Measurements from ENCODE around the gene DUOX1. TPM values are rescaled to one million over a fixed set of nuclear protein-coding genes. Genes with fewer than 3 reads are reported as not detected.
A peak's percentile ranks its signal among the peaks of the same experiment; 100 is the strongest.

The DUOX1 gene
- total and polyA plus RNA-seq, 9 of the 15 experiments (the other 6 are each of a cell fraction or from before 2014, with no cell fraction given), result 0.01 to 0.22 (median 0.01) TPM; not detected in 6

- TF ChIP-seq ZNF324 (CRISPR knock-in tag; IDR thresholded peaks at IDR 0.05), result no peak
- no peak for TF ChIP-seq EP400 (IDR thresholded peaks at IDR 0.05)
- TF ChIP-seq ZNF174 (CRISPR knock-in tag; IDR thresholded peaks at IDR 0.05), result no peak
- TF ChIP-seq BRF1 (IDR thresholded peaks at IDR 0.05; ENCODE audit: borderline replicate concordance, extremely low read depth, insufficient read length), result peak; percentile 59
- TF ChIP-seq EGR1 (conservative IDR thresholded peaks at IDR 0.05), result no peak
- TF ChIP-seq KAT7 (CRISPR knock-in tag; IDR thresholded peaks at IDR 0.05; ENCODE audit: borderline replicate concordance), result no peak
- TF ChIP-seq ARID2 (IDR thresholded peaks at IDR 0.05), result no peak
- TF ChIP-seq ZNF274 (IDR thresholded peaks at IDR 0.05; ENCODE audit: borderline replicate concordance, low read depth, low read length), result no peak
- TF ChIP-seq, protein P1, sequence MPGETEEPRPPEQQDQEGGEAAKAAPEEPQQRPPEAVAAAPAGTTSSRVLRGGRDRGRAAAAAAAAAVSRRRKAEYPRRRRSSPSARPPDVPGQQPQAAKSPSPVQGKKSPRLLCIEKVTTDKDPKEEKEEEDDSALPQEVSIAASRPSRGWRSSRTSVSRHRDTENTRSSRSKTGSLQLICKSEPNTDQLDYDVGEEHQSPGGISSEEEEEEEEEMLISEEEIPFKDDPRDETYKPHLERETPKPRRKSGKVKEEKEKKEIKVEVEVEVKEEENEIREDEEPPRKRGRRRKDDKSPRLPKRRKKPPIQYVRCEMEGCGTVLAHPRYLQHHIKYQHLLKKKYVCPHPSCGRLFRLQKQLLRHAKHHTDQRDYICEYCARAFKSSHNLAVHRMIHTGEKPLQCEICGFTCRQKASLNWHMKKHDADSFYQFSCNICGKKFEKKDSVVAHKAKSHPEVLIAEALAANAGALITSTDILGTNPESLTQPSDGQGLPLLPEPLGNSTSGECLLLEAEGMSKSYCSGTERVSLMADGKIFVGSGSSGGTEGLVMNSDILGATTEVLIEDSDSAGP (CRISPR knock-in tag; IDR thresholded peaks at IDR 0.05), result no peak
- TF ChIP-seq ILF3 (IDR thresholded peaks at IDR 0.05; ENCODE audit: borderline replicate concordance), result 0 out of 2 replicates have a peak, but pooled peaks have one; percentile 19
- no peak for TF ChIP-seq MIER1 (IDR thresholded peaks at IDR 0.05; ENCODE audit: low read depth)
- no peak for TF ChIP-seq ZNF551 (CRISPR knock-in tag; IDR thresholded peaks at IDR 0.05)
- no peak for TF ChIP-seq GTF2E2 (tag; IDR thresholded peaks at IDR 0.05)
- TF ChIP-seq, protein P2, sequence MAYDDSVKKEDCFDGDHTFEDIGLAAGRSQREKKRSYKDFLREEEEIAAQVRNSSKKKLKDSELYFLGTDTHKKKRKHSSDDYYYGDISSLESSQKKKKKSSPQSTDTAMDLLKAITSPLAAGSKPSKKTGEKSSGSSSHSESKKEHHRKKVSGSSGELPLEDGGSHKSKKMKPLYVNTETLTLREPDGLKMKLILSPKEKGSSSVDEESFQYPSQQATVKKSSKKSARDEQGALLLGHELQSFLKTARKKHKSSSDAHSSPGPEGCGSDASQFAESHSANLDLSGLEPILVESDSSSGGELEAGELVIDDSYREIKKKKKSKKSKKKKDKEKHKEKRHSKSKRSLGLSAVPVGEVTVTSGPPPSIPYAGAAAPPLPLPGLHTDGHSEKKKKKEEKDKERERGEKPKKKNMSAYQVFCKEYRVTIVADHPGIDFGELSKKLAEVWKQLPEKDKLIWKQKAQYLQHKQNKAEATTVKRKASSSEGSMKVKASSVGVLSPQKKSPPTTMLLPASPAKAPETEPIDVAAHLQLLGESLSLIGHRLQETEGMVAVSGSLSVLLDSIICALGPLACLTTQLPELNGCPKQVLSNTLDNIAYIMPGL (CRISPR knock-in tag; IDR thresholded peaks at IDR 0.05), result peak; percentile 81; the same call in 1 of the 2 replicates
- no peak for TF ChIP-seq HDAC2 (IDR thresholded peaks at IDR 0.05)
- no peak for TF ChIP-seq KLF1 (tag; IDR thresholded peaks at IDR 0.05)
- TF ChIP-seq, protein P3, sequence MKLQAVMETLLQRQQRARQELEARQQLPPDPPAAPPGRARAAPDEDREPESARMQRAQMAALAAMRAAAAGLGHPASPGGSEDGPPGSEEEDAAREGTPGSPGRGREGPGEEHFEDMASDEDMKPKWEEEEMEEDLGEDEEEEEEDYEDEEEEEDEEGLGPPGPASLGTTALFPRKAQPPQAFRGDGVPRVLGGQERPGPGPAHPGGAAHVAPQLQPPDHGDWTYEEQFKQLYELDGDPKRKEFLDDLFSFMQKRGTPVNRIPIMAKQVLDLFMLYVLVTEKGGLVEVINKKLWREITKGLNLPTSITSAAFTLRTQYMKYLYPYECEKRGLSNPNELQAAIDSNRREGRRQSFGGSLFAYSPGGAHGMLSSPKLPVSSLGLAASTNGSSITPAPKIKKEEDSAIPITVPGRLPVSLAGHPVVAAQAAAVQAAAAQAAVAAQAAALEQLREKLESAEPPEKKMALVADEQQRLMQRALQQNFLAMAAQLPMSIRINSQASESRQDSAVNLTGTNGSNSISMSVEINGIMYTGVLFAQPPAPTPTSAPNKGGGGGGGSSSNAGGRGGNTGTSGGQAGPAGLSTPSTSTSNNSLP (IDR thresholded peaks at IDR 0.05; ENCODE audit: borderline replicate concordance, low read depth, low read length), result no peak
- no peak for TF ChIP-seq SIX5 (IDR thresholded peaks at IDR 0.05; ENCODE audit: borderline replicate concordance in 1 of 2, insufficient read depth in 1 of 2, low read depth in 1 of 2, low read length in 2 of 2)
- TF ChIP-seq ZNF830 (CRISPR knock-in tag; IDR thresholded peaks at IDR 0.05), result no peak
- no peak for TF ChIP-seq NR2F6 (CRISPR knock-in tag; IDR thresholded peaks at IDR 0.05)
- TF ChIP-seq, protein P4, sequence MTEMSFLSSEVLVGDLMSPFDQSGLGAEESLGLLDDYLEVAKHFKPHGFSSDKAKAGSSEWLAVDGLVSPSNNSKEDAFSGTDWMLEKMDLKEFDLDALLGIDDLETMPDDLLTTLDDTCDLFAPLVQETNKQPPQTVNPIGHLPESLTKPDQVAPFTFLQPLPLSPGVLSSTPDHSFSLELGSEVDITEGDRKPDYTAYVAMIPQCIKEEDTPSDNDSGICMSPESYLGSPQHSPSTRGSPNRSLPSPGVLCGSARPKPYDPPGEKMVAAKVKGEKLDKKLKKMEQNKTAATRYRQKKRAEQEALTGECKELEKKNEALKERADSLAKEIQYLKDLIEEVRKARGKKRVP (CRISPR knock-in tag; IDR thresholded peaks at IDR 0.05), result no peak
- TF ChIP-seq CEBPG (CRISPR knock-in tag; IDR thresholded peaks at IDR 0.05), result no peak
- TF ChIP-seq CEBPG (tag; conservative IDR thresholded peaks at IDR 0.05 in 1 of 2, IDR thresholded peaks at IDR 0.05 in 1 of 2), result no peak
Measured at GRCh38 chr15:45200799-45201556, 71.2 kb downstream of the DUOX1 start (continued).
